NCI-H1105 treated with DMSO at 0.1 percent for 48 hours (cell line): ENCODE results near the gene PTGDS.

ENCODE experiments used
- DNase-seq: peaks from one replicate; lab custom pipeline; 2025; lab: John Stamatoyannopoulos, UW

The PTGDS gene

DNA sequence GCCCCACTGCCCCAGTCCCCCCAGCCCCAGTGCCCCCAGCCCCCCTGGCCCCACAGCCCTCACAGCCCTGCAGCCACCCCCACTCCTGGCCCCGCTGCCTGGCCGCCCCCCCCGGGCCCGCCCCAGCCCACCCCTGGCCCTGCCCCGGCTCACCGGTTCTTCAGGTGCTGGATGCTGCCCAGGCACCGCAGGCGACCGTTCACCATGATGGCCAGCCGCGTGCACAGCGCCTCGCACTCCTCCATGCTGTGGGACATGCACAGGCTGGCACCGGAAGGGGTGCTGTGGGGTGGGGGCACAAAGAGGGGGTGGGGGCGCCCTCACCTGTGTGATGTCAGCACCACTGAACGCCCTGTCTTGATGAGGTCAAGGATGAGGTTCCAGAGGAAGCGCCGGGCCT is 31.9 kb downstream of the PTGDS start:
- no peak for DNase-seq

DNA sequence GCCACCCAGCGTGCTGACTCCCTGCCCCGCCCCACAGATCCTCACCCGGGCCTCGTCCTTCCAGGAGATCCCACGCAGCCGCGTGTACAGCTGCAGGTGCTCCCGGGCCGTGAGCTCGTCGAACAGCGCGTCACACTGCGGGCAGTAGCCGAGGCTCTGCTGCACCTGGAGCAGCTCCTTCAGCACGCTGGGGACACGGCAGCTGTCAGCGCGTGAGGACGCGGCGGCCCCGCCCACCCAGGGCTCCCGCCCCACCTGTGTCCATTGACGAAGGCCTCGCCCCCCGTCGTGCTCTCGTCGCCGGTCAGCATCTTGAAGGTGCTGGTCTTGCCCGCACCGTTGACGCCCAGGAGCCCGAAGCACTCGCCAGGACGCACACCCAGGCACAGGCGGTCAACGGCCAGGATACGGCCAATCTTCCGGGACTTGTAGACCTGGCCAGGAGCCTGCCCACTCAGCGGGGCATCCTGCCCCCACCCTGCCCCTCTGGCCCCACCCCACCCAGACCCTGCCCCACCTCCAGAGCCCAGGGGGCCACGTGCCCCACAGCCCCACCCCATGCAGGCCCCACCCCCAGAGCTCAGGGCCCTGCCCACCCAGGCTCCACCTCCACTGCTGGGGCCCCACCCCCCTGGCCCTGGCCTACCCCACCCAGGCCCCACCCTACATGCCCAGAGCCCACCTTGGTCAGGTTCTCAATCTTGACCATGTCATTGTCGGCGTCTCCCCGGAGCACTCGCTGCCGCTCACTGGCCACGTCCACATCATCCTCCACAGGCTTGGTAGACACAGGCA is 32.8 kb downstream of the PTGDS start:
- DNase-seq = no peak

- no peak for DNase-seq
Observed at GRCh38 chr9:137011156-137011555, 33.9 kb downstream of the PTGDS start.

- DNase-seq = no peak
Observed at GRCh38 chr9:137011907-137012675, 34.8 kb downstream of the PTGDS start.

GRCh38 chr9:137012694-137013570 is 35.6 kb downstream of the PTGDS start:
- DNase-seq = no peak

DNA sequence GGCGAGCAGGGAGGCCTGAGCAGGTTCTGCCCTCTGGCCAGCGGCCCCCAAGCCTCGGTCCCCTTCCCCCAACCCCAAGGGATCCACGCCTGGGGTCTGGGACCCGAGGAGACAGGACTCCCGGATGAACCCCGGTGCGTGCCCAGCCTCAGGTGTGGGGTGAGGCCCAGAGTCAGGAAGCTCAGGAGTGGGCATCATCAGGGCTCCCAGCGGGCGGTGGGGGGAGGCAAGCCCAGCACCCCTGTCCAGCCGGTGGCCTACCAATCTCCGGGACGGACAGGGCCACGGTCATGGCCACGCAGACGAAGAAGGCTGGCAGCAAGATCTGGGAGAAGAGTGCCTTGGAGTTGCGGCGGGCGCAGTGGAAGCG is 36.3 kb downstream of the PTGDS start:
- DNase-seq = no peak

GRCh38 chr9:137014166-137014565 is 36.9 kb downstream of the PTGDS start:
- DNase-seq = no peak

- no peak for DNase-seq
Observed at GRCh38 chr9:137014776-137015539, 37.7 kb downstream of the PTGDS start.

DNA sequence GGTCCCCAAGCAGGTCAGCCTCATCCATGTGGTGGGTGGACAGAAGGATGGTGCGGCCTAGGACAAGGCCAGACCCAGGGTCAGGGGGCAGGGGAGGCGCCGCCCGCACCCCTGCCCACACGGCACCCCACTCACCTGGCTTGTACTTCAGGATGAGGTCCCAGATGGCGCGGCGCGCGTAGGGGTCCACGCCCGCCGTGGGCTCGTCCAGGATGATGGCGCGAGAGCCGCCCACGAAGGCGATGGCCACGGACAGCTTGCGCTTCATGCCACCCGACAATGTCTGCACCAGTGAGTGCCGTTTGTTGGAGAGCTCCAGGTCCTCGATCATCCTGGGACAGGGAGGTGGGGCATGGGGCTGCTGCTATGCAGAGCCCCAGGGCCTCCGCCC is 38.2 kb downstream of the PTGDS start:
- DNase-seq = no peak

GRCh38 chr9:137015976-137016375 is 38.7 kb downstream of the PTGDS start:
- no peak for DNase-seq

- DNase-seq = no peak
Observed at GRCh38 chr9:137016436-137016835, 39.1 kb downstream of the PTGDS start.

DNA sequence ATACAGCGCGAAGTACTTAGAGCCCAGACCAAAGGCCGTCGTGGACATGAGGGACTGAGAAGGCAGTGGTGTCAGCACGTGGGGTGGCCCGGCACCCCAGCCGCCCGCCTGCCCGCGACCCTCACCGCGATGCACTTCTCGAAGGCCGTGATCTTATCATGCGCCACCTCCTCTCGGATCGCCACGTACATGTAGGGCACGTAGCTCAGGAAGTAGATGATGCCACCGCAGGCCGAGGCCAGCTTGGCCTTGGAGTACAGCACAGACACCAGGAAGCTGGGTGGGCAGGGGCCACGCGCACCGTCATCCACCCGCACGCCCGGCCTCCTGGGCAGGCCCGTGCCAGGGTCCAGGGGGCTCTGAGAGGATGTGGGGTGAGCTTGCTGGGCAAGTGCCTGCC is 39.8 kb downstream of the PTGDS start:
- no peak for DNase-seq

DNA sequence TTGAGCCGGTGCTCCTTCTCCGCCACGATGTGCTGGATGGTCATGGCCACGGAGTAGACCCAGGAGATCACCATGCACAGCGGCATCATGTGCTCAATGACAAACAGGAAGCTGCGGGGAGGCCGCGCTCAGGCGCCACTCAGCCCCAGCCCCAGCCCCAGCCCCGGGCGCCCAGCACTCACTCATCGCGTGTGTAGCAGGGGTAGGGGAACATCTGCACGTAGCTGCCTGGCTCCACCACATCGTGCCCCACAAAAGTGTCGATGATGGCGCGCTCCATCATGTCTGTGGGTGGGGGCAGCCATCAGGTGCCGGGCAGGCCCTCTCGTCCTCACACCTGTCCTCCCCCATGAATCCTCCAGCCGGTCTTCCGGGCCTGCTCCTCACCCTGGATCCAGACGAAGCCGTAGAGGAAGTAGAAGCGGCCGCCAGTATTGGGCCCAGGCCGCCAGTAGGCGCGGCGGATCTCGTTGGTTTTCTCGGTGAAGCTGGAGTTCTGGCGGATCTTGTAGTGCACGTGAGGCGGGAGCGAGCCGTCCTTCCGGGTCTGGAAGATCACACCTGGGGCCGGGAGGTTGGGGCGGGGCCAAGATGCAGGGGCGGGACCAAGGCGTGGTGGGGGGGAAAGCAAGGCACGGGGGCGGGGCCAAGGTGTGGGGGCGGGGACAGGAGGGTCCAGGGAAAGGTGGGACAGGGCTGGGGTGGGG is 40.6 kb downstream of the PTGDS start:
- no peak for DNase-seq

- DNase-seq = no peak
Observed at GRCh38 chr9:137018761-137019559, 41.7 kb downstream of the PTGDS start.

- DNase-seq = no peak
Observed at GRCh38 chr9:137019891-137020683, 42.8 kb downstream of the PTGDS start.

DNA sequence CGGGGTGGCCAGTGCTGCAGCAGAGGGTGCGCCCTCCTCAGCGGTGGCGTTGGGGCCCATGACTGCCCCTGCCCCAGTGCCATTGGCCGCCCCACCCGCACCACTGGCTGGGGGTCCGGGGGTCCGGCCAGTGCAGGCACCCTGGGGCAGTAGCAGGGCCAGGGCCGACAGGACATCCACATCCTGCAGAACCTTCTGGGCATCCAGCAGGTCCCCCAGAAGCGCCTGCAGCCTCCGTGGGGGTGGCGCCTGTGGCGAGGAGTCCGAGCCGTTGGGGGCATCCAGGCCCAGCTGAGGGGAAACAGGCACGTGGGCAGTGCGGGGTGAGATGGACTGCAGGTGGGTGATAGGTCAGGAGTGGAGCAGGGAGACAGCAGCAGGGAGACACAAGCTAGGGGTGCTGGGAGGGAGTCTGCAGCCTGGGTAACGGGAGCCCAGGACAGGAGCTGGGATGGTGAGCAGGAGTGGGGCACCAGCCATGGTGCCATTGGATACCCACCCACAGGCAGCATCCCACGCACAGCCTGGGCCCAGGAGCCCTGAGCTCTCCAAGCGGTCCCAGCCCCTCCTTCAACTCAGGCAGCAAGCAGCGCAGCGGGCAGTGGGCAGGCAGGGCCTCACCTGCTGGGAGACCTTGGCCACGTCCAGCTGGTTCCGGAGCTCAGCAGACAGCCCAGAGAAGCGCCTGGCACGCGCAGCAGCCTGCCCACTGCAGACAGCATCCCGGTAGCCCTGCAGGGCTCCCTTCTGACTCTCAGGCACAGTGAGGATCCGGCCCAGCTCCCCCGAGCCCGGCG is 43.7 kb downstream of the PTGDS start:
- no peak for DNase-seq

- no peak for DNase-seq
Observed at GRCh38 chr9:137021568-137021978, 44.3 kb downstream of the PTGDS start.

DNA sequence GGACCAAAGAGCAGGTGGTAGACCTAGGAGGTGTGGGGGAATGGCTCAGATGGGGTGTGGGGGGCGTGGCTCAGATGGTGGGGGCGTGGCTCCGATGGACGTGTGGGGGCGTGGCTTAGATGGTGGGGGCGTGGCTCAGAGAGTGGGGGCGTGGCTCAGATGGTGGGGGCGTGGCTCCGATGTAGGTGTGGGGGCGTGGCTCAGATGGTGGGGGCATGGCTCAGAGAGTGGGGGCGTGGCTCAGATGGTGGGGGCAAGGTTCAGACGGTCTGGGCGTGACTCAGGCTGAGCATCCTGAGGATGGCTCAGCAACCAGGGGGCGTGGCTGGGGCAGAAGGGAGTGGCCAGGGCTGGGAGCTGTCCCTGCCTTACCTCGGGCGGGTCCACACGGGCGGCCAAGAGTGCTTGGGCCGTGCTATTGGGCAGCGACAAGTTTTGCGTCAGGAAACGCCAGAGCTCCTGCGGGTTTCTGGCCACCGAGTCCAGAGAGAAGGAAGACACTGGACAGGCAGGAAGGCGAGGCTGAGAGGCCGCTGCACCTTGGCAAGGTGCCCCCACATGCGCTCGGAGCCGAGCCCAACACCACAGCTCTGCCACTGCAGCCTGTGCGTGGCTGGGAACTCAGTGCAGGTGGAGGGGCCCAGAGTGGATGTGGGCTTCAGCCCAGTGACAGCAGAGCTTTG is 44.8 kb downstream of the PTGDS start:
- no peak for DNase-seq
